Panc1 (cell line): Measurements from ENCODE around the gene TMTC1. TPM values are rescaled to one million over a fixed set of nuclear protein-coding genes. Genes with fewer than 3 reads are reported as not detected.

Experiments
- ATAC-seq: fragments of 200-7000 bp; cut with Tn5 transposase; 2 replicates; pipeline ENCODE4 v1.9.1; 2020; ENCODE audit warnings: mild to moderate bottlenecking, moderate library complexity
- BruUV-seq: library from RNA; stranded (reverse); fragments of 400-500 nt; replicated peaks from 2 replicates; lab custom pipeline; 2021; lab: Mats Ljungman, UMichigan
- CTCF ChIA-PET: fragments of 300-600 bp; sonication (Branson Sonifier 250); formaldehyde crosslinking; loops from one replicate; lab custom pipeline; 2022; ENCODE audit warnings: antibody characterized with exemption; lab: Charles Lee
- POLR2A ChIA-PET: fragments of 300-600 bp; sonication (Branson Sonifier 250); formaldehyde crosslinking; loops from one replicate; lab custom pipeline; 2022; ENCODE audit warnings: antibody characterized with exemption; lab: Charles Lee
- DNase-seq: peaks from one replicate; pipeline ENCODE4 v3.0.0-alpha.2; 2010; ENCODE audit warnings: low read depth, low spot score
- H3K27ac ChIP-seq: 2 replicates; pipeline ENCODE4 v1.5.1; 2011; ENCODE audit warnings: mild to moderate bottlenecking, low read length, inconsistent platforms
- H3K27me3 ChIP-seq: fragments of 200-500 bp; sonication (Bioruptor generic); 2 replicates; pipeline ENCODE4 v1.6.0; 2014; ENCODE audit warnings: low read length, inconsistent platforms; ENCODE audit not compliant: control insufficient read depth, insufficient read depth
- H3K36me3 ChIP-seq: fragments of 200-500 bp; sonication (Bioruptor generic); 2 replicates; pipeline ENCODE4 v1.5.1; 2014; ENCODE audit warnings: inconsistent platforms, mild to moderate bottlenecking, low read length, moderate library complexity; ENCODE audit not compliant: control insufficient read depth, insufficient read depth
- H3K4me1 ChIP-seq: 2 replicates; pipeline ENCODE4 v1.5.1; 2011; ENCODE audit warnings: inconsistent platforms, mild to moderate bottlenecking, low read length, moderate library complexity; ENCODE audit not compliant: control insufficient read depth, insufficient read depth
- H3K4me3 ChIP-seq, 2 experiments: 2 replicates each; pipeline ENCODE4 v1.5.1; 2011 to 2012; ENCODE audit warnings: low read depth in 2 of 2, low read length in 2 of 2, mild to moderate bottlenecking in 2 of 2, inconsistent platforms in 1 of 2, moderate library complexity in 1 of 2
- H3K9me3 ChIP-seq: fragments of 200-500 bp; sonication (Bioruptor generic); 2 replicates; pipeline ENCODE4 v1.5.1; 2014; ENCODE audit warnings: low read depth, mild to moderate bottlenecking, inconsistent platforms, low read length, moderate library complexity; ENCODE audit not compliant: control insufficient read depth, insufficient read depth
- POLR2AphosphoS5 ChIP-seq: IDR thresholded peaks from 2 replicates; pipeline ENCODE4 v1.6.1; 2012; ENCODE audit warnings: mild to moderate bottlenecking, low read depth, low read length, moderate library complexity
- REST ChIP-seq, 2 experiments: IDR thresholded peaks; 2 replicates each; pipeline ENCODE4 v1.6.1; 2011 to 2012; ENCODE audit warnings: low read depth in 2 of 2, control low read depth in 1 of 2, low read length in 1 of 2, mild to moderate bottlenecking in 1 of 2, moderate library complexity in 1 of 2; ENCODE audit not compliant: insufficient read depth in 1 of 2
- SIN3A ChIP-seq: IDR thresholded peaks from 2 replicates; pipeline ENCODE4 v1.6.1; 2012; ENCODE audit warnings: low read depth, mild to moderate bottlenecking, low read length, moderate library complexity, borderline replicate concordance; ENCODE audit not compliant: insufficient read depth
- TCF7L2 ChIP-seq: IDR thresholded peaks from 2 replicates; pipeline ENCODE4 v1.6.1; 2011; ENCODE audit warnings: mild to moderate bottlenecking, low read depth, low read length, inconsistent platforms
- in situ Hi-C: cut with HindIII; loops from 2 replicates; pipeline ENCODE4 v1.10.0; 2016; ENCODE audit warnings: low sequenced_read_pairs, low pct_unique_long_range_greater_than_20kb
- intact Hi-C: fragments of 100-400 bp; cut with micrococcal nuclease; formaldehyde crosslinking; loops from one replicate; pipeline ENCODE4 v1.10.0; 2022; ENCODE audit not compliant: unreplicated experiment
- total RNA-seq: library from RNA; stranded (reverse); gene quantifications from one replicate; pipeline ENCODE4 v1.2.1, GENCODE V29; 2021; ENCODE audit not compliant: unreplicated experiment
- TF ChIP-seq, protein P1 (sequence below): fragments of 450-650 bp; IDR thresholded peaks from 2 replicates; pipeline ENCODE4 v1.5.1; 2017; ENCODE audit warnings: mild to moderate bottlenecking

TMTC1 gene
- total RNA-seq, 1 experiment from 2014 or later, result 0.28 TPM

- Histone ChIP-seq H3K36me3 (no peaks in the 10 kb centered on the region), H3K9me3 (no peaks in the 10 kb centered on the region), H3K27ac (no peak overlapping the region), H3K4me3 (no peak overlapping the region), H3K27me3 (peaks cover 5% of the 10 kb centered on the region; the same call in 1 of the 2 replicates), H3K4me1 (no peaks in the 10 kb centered on the region)
- intact Hi-C loops (no loop called here), in situ Hi-C loops (no loop called here)
- no peak for TF ChIP-seq POLR2AphosphoS5
- TF ChIP-seq TCF7L2, result no peak
- TF ChIP-seq, protein P1, sequence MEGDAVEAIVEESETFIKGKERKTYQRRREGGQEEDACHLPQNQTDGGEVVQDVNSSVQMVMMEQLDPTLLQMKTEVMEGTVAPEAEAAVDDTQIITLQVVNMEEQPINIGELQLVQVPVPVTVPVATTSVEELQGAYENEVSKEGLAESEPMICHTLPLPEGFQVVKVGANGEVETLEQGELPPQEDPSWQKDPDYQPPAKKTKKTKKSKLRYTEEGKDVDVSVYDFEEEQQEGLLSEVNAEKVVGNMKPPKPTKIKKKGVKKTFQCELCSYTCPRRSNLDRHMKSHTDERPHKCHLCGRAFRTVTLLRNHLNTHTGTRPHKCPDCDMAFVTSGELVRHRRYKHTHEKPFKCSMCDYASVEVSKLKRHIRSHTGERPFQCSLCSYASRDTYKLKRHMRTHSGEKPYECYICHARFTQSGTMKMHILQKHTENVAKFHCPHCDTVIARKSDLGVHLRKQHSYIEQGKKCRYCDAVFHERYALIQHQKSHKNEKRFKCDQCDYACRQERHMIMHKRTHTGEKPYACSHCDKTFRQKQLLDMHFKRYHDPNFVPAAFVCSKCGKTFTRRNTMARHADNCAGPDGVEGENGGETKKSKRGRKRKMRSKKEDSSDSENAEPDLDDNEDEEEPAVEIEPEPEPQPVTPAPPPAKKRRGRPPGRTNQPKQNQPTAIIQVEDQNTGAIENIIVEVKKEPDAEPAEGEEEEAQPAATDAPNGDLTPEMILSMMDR, result no peak
- no peak for TF ChIP-seq SIN3A
- no peak for TF ChIP-seq REST (IDR thresholded peaks at IDR 0.05; ENCODE audit: insufficient read depth in 1 of 2, low read depth in 2 of 2, low read length in 1 of 2)
- ATAC-seq (no peak), DNase-seq (no peak)
- BruUV-seq, result no TSS peak
- ChIA-PET CTCF (interaction anchor here (0.7 kb wide), 1 partner anchor 23 kb away, joined by 3 read pairs; no protein-coding TSS in a partner anchor), POLR2A (no interaction called here)
Measured at GRCh38 chr12:29572464-29572863, 211.3 kb downstream of the TMTC1 start.

DNA sequence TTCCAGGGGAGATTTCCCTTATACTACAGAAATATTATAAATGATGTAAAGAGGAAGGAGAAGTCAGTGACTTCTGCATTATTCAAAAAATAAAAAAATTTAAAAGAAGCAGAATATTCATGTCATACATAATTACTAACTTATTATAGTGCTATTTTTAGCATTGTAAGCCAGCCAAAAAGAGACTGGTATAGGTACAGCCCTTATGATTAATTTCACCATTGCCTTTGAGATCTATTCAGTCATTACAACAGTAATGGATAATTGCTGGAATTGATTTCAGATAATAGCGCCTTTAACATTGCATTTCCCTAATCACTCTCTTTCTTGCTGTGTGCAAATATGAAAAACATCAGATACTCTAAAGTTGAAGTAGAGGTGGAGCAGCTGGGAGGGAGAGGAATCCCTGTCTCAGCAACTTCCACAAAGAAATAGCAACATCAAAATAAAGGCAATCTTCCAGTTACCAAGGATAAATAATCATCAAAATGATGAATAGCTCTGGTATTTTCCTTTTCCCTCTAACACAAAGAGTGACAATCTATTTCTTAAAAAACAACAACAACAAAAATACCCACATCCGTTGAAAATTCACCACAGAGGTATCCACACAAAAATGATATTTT is 214.5 kb downstream of the TMTC1 start:
- BruUV-seq, result no TSS peak
- ATAC-seq, result no peak
- Histone ChIP-seq H3K4me1 (no peaks in the 10 kb centered on the region), H3K27me3 (peaks cover 5% of the 10 kb centered on the region; the same call in 1 of the 2 replicates), H3K36me3 (no peaks in the 10 kb centered on the region), H3K27ac (no peak overlapping the region), H3K9me3 (no peaks in the 10 kb centered on the region), H3K4me3 (no peak overlapping the region)
- no peak for TF ChIP-seq TCF7L2
- in situ Hi-C loops, result no loop called here
- POLR2A ChIA-PET, result no interaction called here
- DNase-seq, result no peak
- CTCF ChIA-PET, result no interaction called here
- intact Hi-C loops, result no loop called here

DNA sequence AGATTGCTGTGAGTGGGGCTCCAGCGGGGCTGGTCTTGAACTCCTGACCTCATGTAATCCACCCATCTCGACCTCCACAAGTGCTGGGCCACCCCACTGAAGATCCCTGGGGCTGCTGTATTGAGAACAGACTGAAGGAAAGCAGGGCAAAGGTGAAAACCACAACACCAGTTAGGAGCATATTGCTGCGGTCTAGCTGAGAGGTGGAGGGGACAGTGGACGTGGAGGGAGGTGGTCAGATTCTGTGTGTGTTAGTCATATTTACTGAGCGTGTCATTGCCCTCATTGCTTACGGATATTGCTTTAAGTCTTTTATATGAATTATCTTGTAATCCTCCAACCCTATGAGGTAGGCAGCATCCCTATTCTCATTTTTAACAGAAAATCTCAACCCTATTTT is 217.3 kb downstream of the TMTC1 start:
- Histone ChIP-seq H3K36me3 (no peaks in the 10 kb centered on the region), H3K27ac (no peak overlapping the region), H3K4me3 (no peak overlapping the region), H3K27me3 (peaks cover 10% of the 10 kb centered on the region), H3K9me3 (no peaks in the 10 kb centered on the region), H3K4me1 (no peaks in the 10 kb centered on the region)
- in situ Hi-C loops, result no loop called here
- DNase-seq (no peak), ATAC-seq (no peak)
- POLR2A ChIA-PET, result no interaction called here
- no TSS peak for BruUV-seq
- CTCF ChIA-PET, result no interaction called here
- intact Hi-C loops, result no loop called here
- TF ChIP-seq SIN3A (no peak), TCF7L2 (no peak), REST (IDR thresholded peaks at IDR 0.05; ENCODE audit: insufficient read depth in 1 of 2, low read depth in 2 of 2, low read length in 1 of 2) (no peak), POLR2AphosphoS5 (no peak)
- TF ChIP-seq, protein P1, result no peak
